ENCODE data around the gene NME7. TPM values are rescaled to one million over a fixed set of nuclear protein-coding genes. Genes with fewer than 3 reads are reported as not detected.
"Not testable (repeated sequence)": the region's sequence is repeated elsewhere in the genome, so short reads cannot be mapped to it uniquely, and the experiment has no call there.

Gene NME7
- 14.1 and 23.4 TPM in 2 replicates for total RNA-seq

- intact Hi-C loops (cut with micrococcal nuclease): loop anchor here (1.0 to 5.0 kb wide), 15 partner anchors 22 to 1131 kb away; partner anchors contain the start of genes ATP1B1, F5, KIFAP3 and SCYL3
- H3K36me3 Mint-ChIP-seq (ENCODE audit: low read depth): peaks cover 32% of the 10 kb centered on the region
- H3K4me1 Mint-ChIP-seq (ENCODE audit: low read depth): peaks cover 34% of the 10 kb centered on the region
- no peaks in the 10 kb centered on the region for H3K9me3 Mint-ChIP-seq
- peak within 1 kb of the TSS; percentile 67 for H3K4me3 Mint-ChIP-seq (ENCODE audit: low read depth)
- H3K27ac Mint-ChIP-seq: peak within 1 kb of the TSS; percentile 21
- peak; percentile 98 for DNase-seq (ENCODE audit: low spot score)
- no peaks in the 10 kb centered on the region for H3K27me3 Mint-ChIP-seq (ENCODE audit: low read depth)
These were observed at the start of gene NME7, which contains the start of gene BLZF1 for GRCh38 chr1:169367686-169368405. TSS of gene NME7 (minus strand) at chr1:169367797. CDS start at chr1:169367710, 87 bp downstream. TSS of gene BLZF1 (plus strand) at chr1:169368195. CDS start at chr1:169369523, 1,328 bp downstream.

- H3K4me3 Mint-ChIP-seq (ENCODE audit: low read depth): no peak overlapping the region
- no peaks in the 10 kb centered on the region for H3K4me1 Mint-ChIP-seq (ENCODE audit: low read depth)
- intact Hi-C loops (cut with micrococcal nuclease): no loop called here
- peaks cover 25% of the 10 kb centered on the region for H3K9me3 Mint-ChIP-seq
- peaks cover 22% of the 10 kb centered on the region for H3K27me3 Mint-ChIP-seq (ENCODE audit: low read depth)
- no peak overlapping the region for H3K27ac Mint-ChIP-seq
- H3K36me3 Mint-ChIP-seq (ENCODE audit: low read depth): no peaks in the 10 kb centered on the region
- no peak for DNase-seq (ENCODE audit: low spot score)
These were observed 47.4 kb upstream of the NME7 start for GRCh38 chr1:169414952-169415351.

- H3K27ac Mint-ChIP-seq; H3K4me3 Mint-ChIP-seq (ENCODE audit: low read depth); H3K36me3 Mint-ChIP-seq (ENCODE audit: low read depth); DNase-seq (ENCODE audit: low spot score); intact Hi-C loops (cut with micrococcal nuclease); H3K4me1 Mint-ChIP-seq (ENCODE audit: low read depth): not testable (repeated sequence)
- Mint-ChIP-seq H3K9me3 (peaks cover 64% of the 10 kb centered on the region), H3K27me3 (ENCODE audit: low read depth) (peaks cover 19% of the 10 kb centered on the region)
These were observed 40.7 kb upstream of the NME7 start for GRCh38 chr1:169408340-169408739.

- intact Hi-C loops (cut with micrococcal nuclease); DNase-seq (ENCODE audit: low spot score): not testable (repeated sequence)
- H3K9me3 Mint-ChIP-seq: peaks cover 62% of the 10 kb centered on the region
These were observed 35.0 kb upstream of the NME7 start for GRCh38 chr1:169402578-169402977.

GRCh38 chr1:169395955-169396354 lies 28.4 kb upstream of the NME7 start:
- Mint-ChIP-seq H3K9me3 (peaks cover 13% of the 10 kb centered on the region), H3K4me1 (ENCODE audit: low read depth) (peaks cover under 1% of the 10 kb centered on the region), H3K27me3 (ENCODE audit: low read depth) (no peaks in the 10 kb centered on the region), H3K4me3 (ENCODE audit: low read depth) (no peak overlapping the region), H3K36me3 (ENCODE audit: low read depth) (peaks cover 76% of the 10 kb centered on the region), H3K27ac (no peak overlapping the region)
- intact Hi-C loops (cut with micrococcal nuclease): no loop called here
- no peak for DNase-seq (ENCODE audit: low spot score)

More at GRCh38 chr1:169402578-169402977, 35.0 kb upstream of the NME7 start:
- H3K27me3 Mint-ChIP-seq (ENCODE audit: low read depth); H3K4me3 Mint-ChIP-seq (ENCODE audit: low read depth); H3K27ac Mint-ChIP-seq; H3K4me1 Mint-ChIP-seq (ENCODE audit: low read depth): not testable (repeated sequence)
- H3K36me3 Mint-ChIP-seq (ENCODE audit: low read depth): peaks cover 20% of the 10 kb centered on the region

- peaks cover 18% of the 10 kb centered on the region for H3K4me1 Mint-ChIP-seq (ENCODE audit: low read depth)
- intact Hi-C loops (cut with micrococcal nuclease): no loop called here
- peaks cover 3% of the 10 kb centered on the region for H3K9me3 Mint-ChIP-seq
- no peak overlapping the region for H3K27ac Mint-ChIP-seq
- H3K36me3 Mint-ChIP-seq (ENCODE audit: low read depth): peaks cover 85% of the 10 kb centered on the region
- no peak for DNase-seq (ENCODE audit: low spot score)
- H3K27me3 Mint-ChIP-seq (ENCODE audit: low read depth): no peaks in the 10 kb centered on the region
- no peak overlapping the region for H3K4me3 Mint-ChIP-seq (ENCODE audit: low read depth)
These were observed 24.8 kb upstream of the NME7 start for GRCh38 chr1:169392406-169392805.

- Mint-ChIP-seq H3K27ac (peak overlapping the region; percentile 29), H3K4me1 (ENCODE audit: low read depth) (peaks cover 19% of the 10 kb centered on the region), H3K36me3 (ENCODE audit: low read depth) (peaks cover 74% of the 10 kb centered on the region), H3K4me3 (ENCODE audit: low read depth) (no peak overlapping the region), H3K9me3 (peaks cover 3% of the 10 kb centered on the region), H3K27me3 (ENCODE audit: low read depth) (no peaks in the 10 kb centered on the region)
- intact Hi-C loops (cut with micrococcal nuclease): loop anchor here (1.0 kb wide), 3 partner anchors 22 to 96 kb away; partner anchors contain the start of gene BLZF1
- no peak for DNase-seq (ENCODE audit: low spot score)
These were observed 22.7 kb upstream of the NME7 start for GRCh38 chr1:169390303-169390702.

GRCh38 chr1:169387399-169387798 lies 19.8 kb upstream of the NME7 start:
- Mint-ChIP-seq H3K36me3 (ENCODE audit: low read depth) (peaks cover 51% of the 10 kb centered on the region), H3K4me3 (ENCODE audit: low read depth) (no peak overlapping the region), H3K27ac (no peak overlapping the region), H3K9me3 (peaks cover 3% of the 10 kb centered on the region), H3K27me3 (ENCODE audit: low read depth) (no peaks in the 10 kb centered on the region), H3K4me1 (ENCODE audit: low read depth) (peaks cover 19% of the 10 kb centered on the region)
- no peak for DNase-seq (ENCODE audit: low spot score)
- intact Hi-C loops (cut with micrococcal nuclease): no loop called here

- H3K4me3 Mint-ChIP-seq (ENCODE audit: low read depth): no peak overlapping the region
- peaks cover 41% of the 10 kb centered on the region for H3K36me3 Mint-ChIP-seq (ENCODE audit: low read depth)
- no peaks in the 10 kb centered on the region for H3K9me3 Mint-ChIP-seq
- H3K27ac Mint-ChIP-seq: no peak overlapping the region
- no peak for DNase-seq (ENCODE audit: low spot score)
- H3K4me1 Mint-ChIP-seq (ENCODE audit: low read depth): peaks cover 2% of the 10 kb centered on the region
- intact Hi-C loops (cut with micrococcal nuclease): no loop called here
- H3K27me3 Mint-ChIP-seq (ENCODE audit: low read depth): no peaks in the 10 kb centered on the region
These were observed 15.9 kb upstream of the NME7 start for GRCh38 chr1:169383449-169383848.

GRCh38 chr1:169381162-169381561 lies 13.6 kb upstream of the NME7 start:
- Mint-ChIP-seq H3K4me3 (ENCODE audit: low read depth) (no peak overlapping the region), H3K4me1 (ENCODE audit: low read depth) (peaks cover 11% of the 10 kb centered on the region), H3K9me3 (no peaks in the 10 kb centered on the region)

GRCh38 chr1:169371404-169371803 lies 3.8 kb upstream of the NME7 start:
- H3K4me1 Mint-ChIP-seq (ENCODE audit: low read depth): peaks cover 27% of the 10 kb centered on the region
- no peaks in the 10 kb centered on the region for H3K9me3 Mint-ChIP-seq
- H3K36me3 Mint-ChIP-seq (ENCODE audit: low read depth): peaks cover 42% of the 10 kb centered on the region
- H3K27me3 Mint-ChIP-seq (ENCODE audit: low read depth): no peaks in the 10 kb centered on the region
- no peak for DNase-seq (ENCODE audit: low spot score)
- no peak overlapping the region for H3K27ac Mint-ChIP-seq
- H3K4me3 Mint-ChIP-seq (ENCODE audit: low read depth): peak overlapping the region; percentile 37
- intact Hi-C loops (cut with micrococcal nuclease): no loop called here

More at GRCh38 chr1:169381162-169381561, 13.6 kb upstream of the NME7 start:
- no peak for DNase-seq (ENCODE audit: low spot score)
- intact Hi-C loops (cut with micrococcal nuclease): no loop called here
- H3K27ac Mint-ChIP-seq: no peak overlapping the region
- peaks cover 49% of the 10 kb centered on the region for H3K36me3 Mint-ChIP-seq (ENCODE audit: low read depth)
- H3K27me3 Mint-ChIP-seq (ENCODE audit: low read depth): no peaks in the 10 kb centered on the region

GRCh38 chr1:169368406-169368769 lies 791 bp upstream of the NME7 start:
- H3K27ac Mint-ChIP-seq: no peak overlapping the region
- intact Hi-C loops (cut with micrococcal nuclease): loop anchor here (1.0 to 5.0 kb wide), 12 partner anchors 22 to 1026 kb away; partner anchors contain the start of genes ATP1B1, F5, KIFAP3 and SCYL3
- peaks cover 32% of the 10 kb centered on the region for H3K4me1 Mint-ChIP-seq (ENCODE audit: low read depth)
- H3K36me3 Mint-ChIP-seq (ENCODE audit: low read depth): peaks cover 38% of the 10 kb centered on the region
- H3K9me3 Mint-ChIP-seq: no peaks in the 10 kb centered on the region
- H3K27me3 Mint-ChIP-seq (ENCODE audit: low read depth): no peaks in the 10 kb centered on the region
- H3K4me3 Mint-ChIP-seq (ENCODE audit: low read depth): no peak overlapping the region
- no peak for DNase-seq (ENCODE audit: low spot score)

- Mint-ChIP-seq H3K4me1 (ENCODE audit: low read depth) (peaks cover 40% of the 10 kb centered on the region), H3K27ac (no peak overlapping the region), H3K36me3 (ENCODE audit: low read depth) (peaks cover 34% of the 10 kb centered on the region), H3K9me3 (no peaks in the 10 kb centered on the region), H3K4me3 (ENCODE audit: low read depth) (no peak overlapping the region), H3K27me3 (ENCODE audit: low read depth) (no peaks in the 10 kb centered on the region)
- intact Hi-C loops (cut with micrococcal nuclease): loop anchor here (1.0 to 5.0 kb wide), 12 partner anchors 120 to 1130 kb away; partner anchors contain the start of genes F5, KIFAP3 and SCYL3
- no peak for DNase-seq (ENCODE audit: low spot score)
These were observed 406 bp downstream of the NME7 start for GRCh38 chr1:169367096-169367685.
